Fibroblast of the aortic adventitia (primary cell): ENCODE results near the gene HS3ST5. TPM values are rescaled to one million over a fixed set of nuclear protein-coding genes. Genes with fewer than 3 reads are reported as not detected.
"Not testable (repeated sequence)": the region's sequence is repeated elsewhere in the genome, so short reads cannot be mapped to it uniquely, and the experiment has no call there.

Experiments used
- DNase-seq: peaks from one replicate; pipeline ENCODE4 v3.0.0-alpha.2; 2010; ENCODE audit warnings: low read depth
- H3K4me3 ChIP-seq: 2 replicates; pipeline ENCODE4 v1.5.1; 2011; ENCODE audit warnings: low read depth, mild to moderate bottlenecking, control low read depth, low read length, moderate library complexity
- CTCF ChIP-seq: IDR thresholded peaks from 2 replicates; pipeline ENCODE4 v1.5.1; 2011; ENCODE audit warnings: mild to moderate bottlenecking, low read length, control low read depth, inconsistent platforms; ENCODE audit not compliant: insufficient read depth
- small RNA-seq: library from RNA; depleted of rRNA; stranded (forward); fragments of <200 nt; gene quantifications from one replicate; pipeline ENCODE3, GENCODE V24; 2012
- total RNA-seq: library from RNA; depleted of rRNA; stranded (reverse); fragments of >200 nt; gene quantifications from 2 replicates; pipeline ENCODE4 v1.2.3, GENCODE V29; 2012; ENCODE audit warnings: low replicate concordance

Gene HS3ST5
- total RNA-seq, 1 donor, result 0.09 TPM

GRCh38 chr6:114020196-114020595 lies 322.6 kb downstream of the HS3ST5 start:
- TF ChIP-seq CTCF, result no peak
- DNase-seq, result no peak

GRCh38 chr6:114017146-114017545 lies 325.7 kb downstream of the HS3ST5 start:
- H3K4me3 ChIP-seq, DNase-seq: not testable (repeated sequence)

More at GRCh38 chr6:114020196-114020595, 322.6 kb downstream of the HS3ST5 start:
- no peak overlapping the region for H3K4me3 ChIP-seq

- DNase-seq, result peak; percentile 56
- not testable (repeated sequence) for H3K4me3 ChIP-seq
Measured at GRCh38 chr6:114014106-114014505, 328.7 kb downstream of the HS3ST5 start.

- DNase-seq, H3K4me3 ChIP-seq: not testable (repeated sequence)
Measured at GRCh38 chr6:114011486-114011885, 331.3 kb downstream of the HS3ST5 start.

- no peak for TF ChIP-seq CTCF
- no peak for DNase-seq
- no peak overlapping the region for H3K4me3 ChIP-seq
Measured at GRCh38 chr6:114010540-114010939, 332.3 kb downstream of the HS3ST5 start.

GRCh38 chr6:114009192-114009591 lies 333.6 kb downstream of the HS3ST5 start:
- no peak for TF ChIP-seq CTCF
- no peak overlapping the region for H3K4me3 ChIP-seq
- no peak for DNase-seq

- no peak overlapping the region for H3K4me3 ChIP-seq
- DNase-seq, result peak; percentile 11
- no peak for TF ChIP-seq CTCF
Measured at GRCh38 chr6:114008331-114008730, 334.5 kb downstream of the HS3ST5 start.

GRCh38 chr6:114007516-114007915 lies 335.3 kb downstream of the HS3ST5 start:
- no peak for DNase-seq
- no peak overlapping the region for H3K4me3 ChIP-seq
- no peak for TF ChIP-seq CTCF

Small RNA genes within 50 kb of the gene (small RNA-seq; reads per million reads assigned to genes)
- gene RNA5SP213, result not detected
